ENCODE measurements around the gene CEMIP. TPM values are rescaled to one million over a fixed set of nuclear protein-coding genes. Genes with fewer than 3 reads are reported as not detected.

Gene CEMIP
- total RNA-seq, 1 experiment from 2014 or later, result 3.1 TPM

DNA sequence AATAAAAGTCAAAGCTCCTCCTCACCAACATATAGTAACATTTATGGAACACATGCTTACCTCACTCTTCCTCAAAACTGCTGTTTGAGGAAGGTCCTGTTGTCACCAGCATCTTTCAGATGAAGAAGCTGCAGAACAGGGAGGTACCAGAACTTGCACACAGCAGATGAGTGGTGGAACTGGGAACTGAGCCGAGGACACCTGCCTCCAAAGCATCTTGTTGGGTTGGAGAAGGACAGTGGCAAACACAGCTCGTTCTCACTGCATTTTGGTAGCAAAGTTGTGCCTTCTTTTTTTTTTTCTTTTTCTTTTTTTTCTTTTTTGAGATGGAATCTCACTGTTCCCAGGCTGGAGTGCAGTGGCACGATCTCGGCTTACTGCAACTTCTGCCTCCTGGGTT is 76.0 kb downstream of the CEMIP start:
- Histone ChIP-seq H3K4me1 (ENCODE audit: insufficient read depth, low read length) (peaks cover 65% of the 10 kb centered on the region), H4K20me1 (ENCODE audit: low read length) (no peaks in the 10 kb centered on the region), H3K4me3 (ENCODE audit: low read length) (no peak overlapping the region), H3K4me2 (ENCODE audit: low read length) (no peak overlapping the region), H3K9ac (ENCODE audit: low read length) (no peak overlapping the region), H3K79me2 (ENCODE audit: low read length) (no peaks in the 10 kb centered on the region), H3K9me2 (replicated peaks; ENCODE audit: low read length) (no peaks in the 10 kb centered on the region), H2AFZ (ENCODE audit: low read length) (no peak overlapping the region), H3F3A (ENCODE audit: low read length, unreplicated experiment) (peaks cover 9% of the 10 kb centered on the region), H3K9me3 (ENCODE audit: low read length) (no peaks in the 10 kb centered on the region), H3K27ac (ENCODE audit: low read length) (no peak overlapping the region), H3K27me3 (ENCODE audit: low read length) (no peaks in the 10 kb centered on the region), H3K36me3 (ENCODE audit: low read depth, low read length) (no peaks in the 10 kb centered on the region)
- DNase-seq (no peak), ATAC-seq (no peak)
- no peak for TF ChIP-seq EZH2 (IDR thresholded peaks at IDR 0.05; ENCODE audit: low read length, unreplicated experiment)
- TF ChIP-seq EZH2phosphoT487 (IDR thresholded peaks at IDR 0.05; ENCODE audit: borderline replicate concordance, low read length), result no peak
- TF ChIP-seq CTCF (conservative IDR thresholded peaks at IDR 0.05; ENCODE audit: low read depth, low read length), result no peak
- intact Hi-C loops (cut with micrococcal nuclease), result loop anchor here (10.0 kb wide), 1 partner anchor 100 kb away; no protein-coding TSS in a partner anchor
- ChIA-PET POLR2A (ENCODE audit: unreplicated experiment) (no interaction called here), CTCF (no interaction called here)
- BruUV-seq (replicated peaks), result no TSS peak

- ChIA-PET POLR2A (ENCODE audit: unreplicated experiment) (no interaction called here), CTCF (interaction anchor here (0.6 to 1.2 kb wide), 3 partner anchors 72 to 80 kb away, joined by 3 to 7 read pairs (median 4); no protein-coding TSS in a partner anchor)
- DNase-seq (peak; percentile 38), ATAC-seq (peak; percentile 5)
- intact Hi-C loops (cut with micrococcal nuclease), result loop anchor here (2.0 to 10.0 kb wide), 2 partner anchors 78 to 98 kb away; partner anchors contain the start of gene CEMIP
- no peaks in the 10 kb centered on the region for H3K79me2 ChIP-seq (ENCODE audit: low read length)
- peak overlapping the region; percentile 20; the same call in 1 of the 2 replicates for H3K9ac ChIP-seq (ENCODE audit: low read length)
- H3K4me3 ChIP-seq (ENCODE audit: low read length), result no peak overlapping the region
- BruUV-seq (replicated peaks), result no TSS peak
- H3K36me3 ChIP-seq (ENCODE audit: low read depth, low read length), result no peaks in the 10 kb centered on the region
- peak overlapping the region; percentile 84 for H3K27ac ChIP-seq (ENCODE audit: low read length)
- peak overlapping the region; percentile 59 for H3K4me2 ChIP-seq (ENCODE audit: low read length)
- no peaks in the 10 kb centered on the region for H3K9me2 ChIP-seq (replicated peaks; ENCODE audit: low read length)
- no peaks in the 10 kb centered on the region for H3K27me3 ChIP-seq (ENCODE audit: low read length)
- H3F3A ChIP-seq (ENCODE audit: low read length, unreplicated experiment), result peaks cover 9% of the 10 kb centered on the region
- no peaks in the 10 kb centered on the region for H3K9me3 ChIP-seq (ENCODE audit: low read length)
- TF ChIP-seq EZH2phosphoT487 (IDR thresholded peaks at IDR 0.05; ENCODE audit: borderline replicate concordance, low read length), result no peak
- no peak for TF ChIP-seq EZH2 (IDR thresholded peaks at IDR 0.05; ENCODE audit: low read length, unreplicated experiment)
- TF ChIP-seq CTCF (conservative IDR thresholded peaks at IDR 0.05; ENCODE audit: low read depth, low read length), result peak; percentile 57
- peak overlapping the region; percentile 64; the same call in 1 of the 2 replicates for H2AFZ ChIP-seq (ENCODE audit: low read length)
- peaks cover 53% of the 10 kb centered on the region for H3K4me1 ChIP-seq (ENCODE audit: insufficient read depth, low read length)
- H4K20me1 ChIP-seq (ENCODE audit: low read length), result no peaks in the 10 kb centered on the region
These were observed 77.2 kb downstream of the CEMIP start for GRCh38 chr15:80856400-80856799.

GRCh38 chr15:80856809-80857377 is 77.7 kb downstream of the CEMIP start:
- Histone ChIP-seq H3K9ac (ENCODE audit: low read length) (peak overlapping the region; percentile 20; the same call in 1 of the 2 replicates), H3F3A (ENCODE audit: low read length, unreplicated experiment) (peaks cover 4% of the 10 kb centered on the region), H3K27me3 (ENCODE audit: low read length) (no peaks in the 10 kb centered on the region), H2AFZ (ENCODE audit: low read length) (peak overlapping the region; percentile 64), H3K9me3 (ENCODE audit: low read length) (no peaks in the 10 kb centered on the region), H3K27ac (ENCODE audit: low read length) (peak overlapping the region; percentile 84), H3K4me1 (ENCODE audit: insufficient read depth, low read length) (peaks cover 48% of the 10 kb centered on the region), H3K4me3 (ENCODE audit: low read length) (no peak overlapping the region), H3K79me2 (ENCODE audit: low read length) (no peaks in the 10 kb centered on the region), H3K36me3 (ENCODE audit: low read depth, low read length) (no peaks in the 10 kb centered on the region), H3K9me2 (replicated peaks; ENCODE audit: low read length) (no peaks in the 10 kb centered on the region), H4K20me1 (ENCODE audit: low read length) (no peaks in the 10 kb centered on the region), H3K4me2 (ENCODE audit: low read length) (peak overlapping the region; percentile 59)
- peak; percentile 82 for DNase-seq
- no TSS peak for BruUV-seq (replicated peaks)
- peak; percentile 82 for ATAC-seq
- CTCF ChIA-PET, result interaction anchor here (0.6 to 1.2 kb wide), 3 partner anchors 71 to 80 kb away, joined by 3 to 7 read pairs (median 4); no protein-coding TSS in a partner anchor
- intact Hi-C loops (cut with micrococcal nuclease), result loop anchor here (1.0 to 10.0 kb wide), 3 partner anchors 78 to 113 kb away; partner anchors contain the start of gene CEMIP
- TF ChIP-seq EZH2phosphoT487 (IDR thresholded peaks at IDR 0.05; ENCODE audit: borderline replicate concordance, low read length) (no peak), EZH2 (IDR thresholded peaks at IDR 0.05; ENCODE audit: low read length, unreplicated experiment) (no peak), CTCF (conservative IDR thresholded peaks at IDR 0.05; ENCODE audit: low read depth, low read length) (no peak)
- POLR2A ChIA-PET (ENCODE audit: unreplicated experiment), result no interaction called here

Measured in PC-3 (cell line).